ENCODE results near the gene CASS4. TPM values are rescaled to one million over a fixed set of nuclear protein-coding genes. Genes with fewer than 3 reads are reported as not detected.

The CASS4 gene
- polyA plus RNA-seq, 3 donors from 2014 or later, result 3.2 to 5.5 (median 3.5) TPM

- H3K27me3 Mint-ChIP-seq (ENCODE audit: low read depth in 3 of 3), result no peaks in the 10 kb centered on the region
- no peaks in the 10 kb centered on the region for H3K9me3 Mint-ChIP-seq
- H3K27ac Mint-ChIP-seq, result peak overlapping the region in 4 of 6 donors; percentile 2 to 31 (median 11)
- H3K4me3 Mint-ChIP-seq, result peak overlapping the region in 1 of 5 donors; percentile 26
- no peak for DNase-seq
- peaks cover 49% of the 10 kb centered on the region in 2 donors for H3K4me1 Mint-ChIP-seq
- peaks cover 3 to 12% (median 8%) of the 10 kb centered on the region in 3 donors for H3K36me3 Mint-ChIP-seq
Measured at GRCh38 chr20:56420940-56421688, 9.1 kb downstream of the CASS4 start.

GRCh38 chr20:56422076-56422823 is 10.2 kb downstream of the CASS4 start:
- H3K4me1 Mint-ChIP-seq, result peaks cover 42 to 43% of the 10 kb centered on the region in 2 donors
- no peak for DNase-seq
- peaks cover 3 to 12% (median 8%) of the 10 kb centered on the region in 3 donors for H3K36me3 Mint-ChIP-seq
- no peaks in the 10 kb centered on the region for H3K9me3 Mint-ChIP-seq
- peak overlapping the region in 2 of 6 donors; percentile 26 to 28 for H3K27ac Mint-ChIP-seq
- no peak overlapping the region for H3K4me3 Mint-ChIP-seq
- H3K27me3 Mint-ChIP-seq (ENCODE audit: low read depth in 3 of 3), result no peaks in the 10 kb centered on the region

DNA sequence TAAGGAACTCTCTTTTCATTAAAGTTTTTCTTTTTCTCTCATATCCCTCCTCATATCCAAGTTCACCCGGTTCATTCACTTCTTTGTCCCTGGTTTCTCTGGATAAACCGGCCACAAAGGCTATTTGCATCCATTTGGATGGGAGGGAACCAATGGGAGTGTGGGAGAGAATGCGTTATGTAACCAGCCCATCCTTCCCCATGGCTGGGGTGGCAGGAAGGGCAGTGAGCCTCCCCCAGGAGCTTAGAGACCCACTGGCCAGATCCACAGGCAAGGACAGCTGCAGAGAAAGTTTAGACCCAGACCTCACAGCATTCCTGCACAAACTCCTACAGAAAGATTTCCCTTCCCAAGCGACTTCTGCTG is 10.7 kb downstream of the CASS4 start:
- H3K9me3 Mint-ChIP-seq, result no peaks in the 10 kb centered on the region
- no peak for DNase-seq
- H3K27me3 Mint-ChIP-seq (ENCODE audit: low read depth in 3 of 3), result no peaks in the 10 kb centered on the region
- peaks cover 3 to 12% (median 6%) of the 10 kb centered on the region in 3 donors for H3K36me3 Mint-ChIP-seq
- no peak overlapping the region for H3K27ac Mint-ChIP-seq
- peaks cover 41 to 43% of the 10 kb centered on the region in 2 donors for H3K4me1 Mint-ChIP-seq
- H3K4me3 Mint-ChIP-seq, result no peak overlapping the region

- DNase-seq, result no peak
- H3K27ac Mint-ChIP-seq, result no peak overlapping the region
- peaks cover 41 to 43% of the 10 kb centered on the region in 2 donors for H3K4me1 Mint-ChIP-seq
- no peak overlapping the region for H3K4me3 Mint-ChIP-seq
- peaks cover 0 to 2% (median 0%) of the 10 kb centered on the region in 3 donors for H3K27me3 Mint-ChIP-seq (ENCODE audit: low read depth in 3 of 3)
- H3K36me3 Mint-ChIP-seq, result peaks cover 3 to 8% (median 3%) of the 10 kb centered on the region in 3 donors
- H3K9me3 Mint-ChIP-seq, result no peaks in the 10 kb centered on the region
Measured at GRCh38 chr20:56423211-56423610, 11.2 kb downstream of the CASS4 start.

- peaks cover 2 to 3% (median 3%) of the 10 kb centered on the region in 3 donors for H3K36me3 Mint-ChIP-seq
- no peak overlapping the region for H3K27ac Mint-ChIP-seq
- no peaks in the 10 kb centered on the region for H3K9me3 Mint-ChIP-seq
- no peak for DNase-seq
- peaks cover 41 to 43% of the 10 kb centered on the region in 2 donors for H3K4me1 Mint-ChIP-seq
- H3K27me3 Mint-ChIP-seq (ENCODE audit: low read depth in 3 of 3), result peaks cover 0 to 2% (median 0%) of the 10 kb centered on the region in 3 donors
- no peak overlapping the region for H3K4me3 Mint-ChIP-seq
Measured at GRCh38 chr20:56423886-56424285, 11.8 kb downstream of the CASS4 start.

GRCh38 chr20:56424931-56425330 is 12.9 kb downstream of the CASS4 start:
- peaks cover 47 to 49% of the 10 kb centered on the region in 2 donors for H3K4me1 Mint-ChIP-seq
- no peak overlapping the region for H3K27ac Mint-ChIP-seq
- peaks cover 0 to 2% (median 0%) of the 10 kb centered on the region in 3 donors for H3K27me3 Mint-ChIP-seq (ENCODE audit: low read depth in 3 of 3)
- H3K4me3 Mint-ChIP-seq, result no peak overlapping the region
- H3K36me3 Mint-ChIP-seq, result peaks cover 0 to 8% (median 6%) of the 10 kb centered on the region in 3 donors
- no peak for DNase-seq
- H3K9me3 Mint-ChIP-seq, result no peaks in the 10 kb centered on the region

- peaks cover 54% of the 10 kb centered on the region in 2 donors for H3K4me1 Mint-ChIP-seq
- peaks cover 0 to 2% (median 0%) of the 10 kb centered on the region in 3 donors for H3K27me3 Mint-ChIP-seq (ENCODE audit: low read depth in 3 of 3)
- DNase-seq, result no peak
- no peak overlapping the region for H3K4me3 Mint-ChIP-seq
- H3K9me3 Mint-ChIP-seq, result no peaks in the 10 kb centered on the region
- peaks cover 0 to 10% (median 8%) of the 10 kb centered on the region in 3 donors for H3K36me3 Mint-ChIP-seq
- H3K27ac Mint-ChIP-seq, result peak overlapping the region in 2 of 6 donors; percentile 5 to 42
Measured at GRCh38 chr20:56426026-56426425, 14.0 kb downstream of the CASS4 start.

- H3K27ac Mint-ChIP-seq, result no peak overlapping the region
- H3K4me1 Mint-ChIP-seq, result peaks cover 50 to 51% of the 10 kb centered on the region in 2 donors
- H3K27me3 Mint-ChIP-seq (ENCODE audit: low read depth in 3 of 3), result peaks cover 0 to 2% (median 0%) of the 10 kb centered on the region in 3 donors
- no peak for DNase-seq
- peaks cover 0 to 8% (median 8%) of the 10 kb centered on the region in 3 donors for H3K36me3 Mint-ChIP-seq
- no peak overlapping the region for H3K4me3 Mint-ChIP-seq
- H3K9me3 Mint-ChIP-seq, result no peaks in the 10 kb centered on the region
Measured at GRCh38 chr20:56426926-56427325, 14.9 kb downstream of the CASS4 start.

DNA sequence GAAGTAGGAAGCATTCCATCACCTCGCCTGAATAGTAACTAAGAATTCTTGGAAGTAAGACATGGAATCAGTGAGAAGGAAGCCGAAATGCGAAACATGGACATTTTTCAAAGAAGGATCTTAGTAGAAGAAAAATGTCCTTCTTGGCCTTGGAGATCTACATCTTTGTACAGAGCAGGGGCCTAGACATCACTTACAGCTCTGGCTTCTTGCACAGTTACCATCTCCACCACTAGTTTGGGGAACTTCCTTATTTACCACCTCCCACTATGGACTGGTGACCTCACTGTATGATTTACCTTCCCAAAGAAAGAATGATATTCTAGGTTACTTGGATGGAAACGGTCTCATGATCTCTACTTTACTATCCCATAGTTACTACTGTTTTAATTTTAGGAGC is 15.7 kb downstream of the CASS4 start:
- DNase-seq, result no peak
- Mint-ChIP-seq H3K36me3 (peaks cover 0 to 8% (median 8%) of the 10 kb centered on the region in 3 donors), H3K4me3 (peak overlapping the region in 2 of 5 donors; percentile 7 to 10), H3K27me3 (ENCODE audit: low read depth in 3 of 3) (peaks cover 0 to 2% (median 0%) of the 10 kb centered on the region in 3 donors), H3K4me1 (peaks cover 44 to 48% of the 10 kb centered on the region in 2 donors), H3K9me3 (no peaks in the 10 kb centered on the region), H3K27ac (peak overlapping the region in 4 of 6 donors; percentile 16 to 84 (median 68))

GRCh38 chr20:56428410-56428809 is 16.4 kb downstream of the CASS4 start:
- Mint-ChIP-seq H3K4me1 (peaks cover 50 to 54% of the 10 kb centered on the region in 2 donors), H3K27me3 (ENCODE audit: low read depth in 3 of 3) (peaks cover 0 to 2% (median 0%) of the 10 kb centered on the region in 3 donors), H3K9me3 (no peaks in the 10 kb centered on the region), H3K4me3 (peak overlapping the region in 4 of 5 donors; percentile 7 to 26 (median 11)), H3K27ac (peak overlapping the region in 4 of 6 donors; percentile 34 to 74 (median 48)), H3K36me3 (peaks cover 0 to 8% (median 8%) of the 10 kb centered on the region in 3 donors)
- DNase-seq, result no peak

- H3K4me3 Mint-ChIP-seq, result peak overlapping the region in 4 of 5 donors; percentile 7 to 86 (median 50)
- H3K27ac Mint-ChIP-seq, result peak overlapping the region; percentile 37 to 92 (median 87)
- H3K27me3 Mint-ChIP-seq (ENCODE audit: low read depth in 3 of 3), result peaks cover 0 to 2% (median 0%) of the 10 kb centered on the region in 3 donors
- no peaks in the 10 kb centered on the region for H3K9me3 Mint-ChIP-seq
- peaks cover 0 to 8% (median 8%) of the 10 kb centered on the region in 3 donors for H3K36me3 Mint-ChIP-seq
- no peak for DNase-seq
- H3K4me1 Mint-ChIP-seq, result peaks cover 55 to 59% of the 10 kb centered on the region in 2 donors
Measured at GRCh38 chr20:56428881-56429280, 16.8 kb downstream of the CASS4 start.

DNA sequence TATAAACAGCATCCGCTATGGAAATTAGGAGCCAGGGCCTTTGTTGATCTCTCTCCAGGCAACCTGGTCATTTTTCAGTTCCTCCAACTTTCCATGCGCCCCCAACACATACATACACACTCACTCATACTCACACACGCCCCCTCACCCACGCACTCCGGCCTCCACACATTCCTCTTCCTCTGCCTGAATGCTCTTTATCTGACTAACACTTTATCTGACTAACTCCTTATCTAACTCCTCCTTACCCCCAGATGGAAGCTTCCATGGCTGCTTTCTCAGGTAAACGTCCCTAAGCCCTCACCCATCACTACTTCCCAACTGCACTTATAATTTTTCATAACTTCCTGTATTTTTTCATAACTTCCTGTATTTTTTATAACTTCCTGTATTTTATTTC is 17.4 kb downstream of the CASS4 start:
- H3K36me3 Mint-ChIP-seq, result peaks cover 0 to 12% (median 8%) of the 10 kb centered on the region in 3 donors
- H3K27ac Mint-ChIP-seq, result peak overlapping the region; percentile 56 to 92 (median 90)
- no peaks in the 10 kb centered on the region for H3K9me3 Mint-ChIP-seq
- H3K4me1 Mint-ChIP-seq, result peaks cover 61 to 62% of the 10 kb centered on the region in 2 donors
- peak overlapping the region; percentile 62 to 87 (median 73) for H3K4me3 Mint-ChIP-seq
- no peak for DNase-seq
- peaks cover 0 to 2% (median 0%) of the 10 kb centered on the region in 3 donors for H3K27me3 Mint-ChIP-seq (ENCODE audit: low read depth in 3 of 3)

DNA sequence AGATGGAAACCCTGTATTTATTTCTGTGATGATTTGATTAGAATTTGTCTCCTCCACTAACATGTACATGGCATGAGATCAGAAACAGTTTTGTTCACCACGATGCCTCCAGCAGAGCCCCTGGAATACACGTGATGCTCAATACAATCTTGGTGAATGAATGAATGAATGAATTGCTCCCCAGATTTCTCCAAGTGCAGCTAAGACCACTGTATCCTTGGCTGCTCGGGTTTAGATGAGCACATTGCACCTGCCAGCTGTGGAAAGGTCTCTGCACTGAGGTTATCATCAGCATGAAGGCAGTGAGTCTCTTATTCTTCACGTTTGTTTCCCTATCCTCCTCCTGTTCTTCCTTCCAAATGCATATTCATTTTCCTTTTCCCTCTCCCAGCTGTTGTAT is 17.9 kb downstream of the CASS4 start:
- H3K4me3 Mint-ChIP-seq, result peak overlapping the region; percentile 62 to 87 (median 73)
- H3K27me3 Mint-ChIP-seq (ENCODE audit: low read depth in 3 of 3), result peaks cover 0 to 2% (median 0%) of the 10 kb centered on the region in 3 donors
- H3K9me3 Mint-ChIP-seq, result no peaks in the 10 kb centered on the region
- H3K36me3 Mint-ChIP-seq, result peaks cover 0 to 12% (median 8%) of the 10 kb centered on the region in 3 donors
- no peak for DNase-seq
- H3K27ac Mint-ChIP-seq, result peak overlapping the region; percentile 56 to 92 (median 90)
- H3K4me1 Mint-ChIP-seq, result peaks cover 63 to 65% of the 10 kb centered on the region in 2 donors

All from immature natural killer cell (primary cell).